Measurements from ENCODE around the gene GPER1. TPM values are rescaled to one million over a fixed set of nuclear protein-coding genes. Genes with fewer than 3 reads are reported as not detected.

GPER1 gene
- total RNA-seq, 4 donors from 2014 or later, result 1.1 to 4.5 (median 3.1) TPM

DNA sequence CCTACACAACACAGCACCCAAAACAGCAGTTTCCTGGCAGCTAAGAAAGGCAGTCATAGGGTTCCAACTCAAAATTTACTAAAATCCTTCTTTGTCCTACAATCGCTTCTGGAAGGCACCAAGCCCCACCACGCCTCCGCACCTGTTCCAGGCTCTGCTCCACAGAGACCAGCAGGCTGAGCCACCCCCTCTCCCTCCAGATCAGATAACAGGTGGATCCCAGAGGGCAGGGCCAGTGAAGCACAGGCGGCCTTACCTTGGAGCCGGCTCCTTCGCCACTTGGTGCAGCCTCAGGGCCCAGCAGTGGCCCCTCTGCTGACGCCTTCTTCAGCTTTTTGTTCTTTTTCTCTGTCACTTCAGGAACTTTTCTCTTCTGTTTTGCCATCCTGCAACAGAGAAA lies 39.1 kb downstream of the GPER1 start:
- intact Hi-C loops (cut with DNase I; ENCODE audit: low total_unique reads), result no loop called here
- whole genome bisulfite sequencing, 2 donors, result 92 to 93% methylated on average over 7 of the region's 7 CpGs
- TF ChIP-seq POLR2A (IDR thresholded peaks at IDR 0.05) (no peak), CTCF (IDR thresholded peaks at IDR 0.05) (no peak)
- H3K4me3 ChIP-seq (ENCODE audit: low read depth, poor library complexity, severe bottlenecking), result no peak overlapping the region
- DNase-seq (ENCODE audit: low spot score in 2 of 2), result no peak

GRCh38 chr7:1129431-1129830 lies 41.5 kb downstream of the GPER1 start:
- intact Hi-C loops (cut with DNase I; ENCODE audit: low total_unique reads), result no loop called here
- no peak overlapping the region for H3K4me3 ChIP-seq (ENCODE audit: low read depth, poor library complexity, severe bottlenecking)
- TF ChIP-seq POLR2A (IDR thresholded peaks at IDR 0.05), result no peak
- no peak for TF ChIP-seq CTCF (IDR thresholded peaks at IDR 0.05)
- no peak for DNase-seq (ENCODE audit: low spot score in 2 of 2)
- WGBS, 2 donors, result 92 to 95% methylated on average over 13 of the region's 13 CpGs

DNA sequence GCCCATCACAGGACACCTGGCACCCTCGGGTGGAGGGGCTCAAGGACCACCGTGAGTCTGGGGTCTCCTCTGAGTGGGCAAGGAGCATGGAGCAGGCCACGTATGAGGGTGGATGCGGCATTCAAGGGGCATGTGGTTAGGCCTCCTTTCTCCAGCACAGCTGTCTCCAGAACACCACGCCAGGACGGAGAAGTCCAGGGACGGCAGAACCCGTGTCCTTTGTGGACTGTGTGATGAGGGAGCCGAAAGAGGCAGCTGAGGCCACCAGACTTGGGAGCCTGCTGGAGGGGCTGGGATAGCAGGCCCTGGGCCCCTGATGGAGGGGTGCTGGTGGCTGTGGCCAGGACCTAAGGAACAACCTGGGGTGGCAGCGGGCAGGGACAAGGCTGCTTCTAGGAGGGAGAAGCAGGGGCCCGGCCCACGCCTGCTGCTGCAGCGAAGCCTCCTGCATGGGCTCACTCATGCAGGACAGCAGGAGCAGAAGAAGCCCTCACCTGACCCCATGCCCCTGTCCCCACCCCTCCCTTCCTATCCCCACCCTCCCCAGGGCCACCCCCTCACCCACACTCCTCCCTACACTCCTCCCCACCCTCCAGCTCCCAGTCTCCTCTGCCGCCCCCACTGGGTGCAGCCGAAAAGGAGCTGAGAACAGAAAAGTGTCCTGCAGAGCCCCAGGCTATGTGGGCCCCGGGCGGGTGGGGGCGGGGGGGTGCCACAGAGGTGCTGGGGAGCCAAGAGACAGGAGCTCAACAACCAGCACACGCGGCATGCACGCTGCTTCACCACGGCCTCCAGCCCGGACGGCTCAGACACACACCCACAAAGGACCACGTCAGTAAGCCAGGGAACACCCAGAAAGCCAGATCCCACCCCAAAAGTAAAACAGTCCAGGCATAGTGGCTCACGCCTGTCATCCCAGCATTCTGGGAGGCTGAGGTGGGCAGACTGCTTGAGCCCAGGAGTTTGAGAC lies 42.4 kb downstream of the GPER1 start:
- TF ChIP-seq POLR2A (IDR thresholded peaks at IDR 0.05) (no peak), CTCF (IDR thresholded peaks at IDR 0.05) (no peak)
- intact Hi-C loops (cut with DNase I; ENCODE audit: low total_unique reads), result no loop called here
- no peak overlapping the region for H3K4me3 ChIP-seq (ENCODE audit: low read depth, poor library complexity, severe bottlenecking)
- WGBS, 2 donors, result 91 to 94% methylated on average over 25 to 26 of the region's 26 CpGs
- no peak for DNase-seq (ENCODE audit: low spot score in 2 of 2)

GRCh38 chr7:1131471-1132265 lies 43.8 kb downstream of the GPER1 start:
- intact Hi-C loops (cut with DNase I; ENCODE audit: low total_unique reads), result no loop called here
- TF ChIP-seq POLR2A (IDR thresholded peaks at IDR 0.05) (no peak), CTCF (IDR thresholded peaks at IDR 0.05) (no peak)
- no peak for DNase-seq (ENCODE audit: low spot score in 2 of 2)
- H3K4me3 ChIP-seq (ENCODE audit: low read depth, poor library complexity, severe bottlenecking), result no peak overlapping the region
- WGBS, 2 donors, result 83 to 84% methylated on average over 2 of the region's 2 CpGs

GRCh38 chr7:1134951-1135350 lies 47.0 kb downstream of the GPER1 start:
- DNase-seq (ENCODE audit: low spot score in 2 of 2), result no peak
- WGBS, 2 donors, result 81 to 87% methylated on average over 7 of the region's 7 CpGs
- TF ChIP-seq POLR2A (IDR thresholded peaks at IDR 0.05) (no peak), CTCF (IDR thresholded peaks at IDR 0.05) (no peak)
- H3K4me3 ChIP-seq (ENCODE audit: low read depth, poor library complexity, severe bottlenecking), result no peak overlapping the region
- intact Hi-C loops (cut with DNase I; ENCODE audit: low total_unique reads), result no loop called here

Data from lower leg skin (tissue), 4 donors.